ENCODE measurements around the gene MCU. TPM values are rescaled to one million over a fixed set of nuclear protein-coding genes. Genes with fewer than 3 reads are reported as not detected.

The MCU gene
- total RNA-seq, 1 donor = 42.7 TPM

DNA sequence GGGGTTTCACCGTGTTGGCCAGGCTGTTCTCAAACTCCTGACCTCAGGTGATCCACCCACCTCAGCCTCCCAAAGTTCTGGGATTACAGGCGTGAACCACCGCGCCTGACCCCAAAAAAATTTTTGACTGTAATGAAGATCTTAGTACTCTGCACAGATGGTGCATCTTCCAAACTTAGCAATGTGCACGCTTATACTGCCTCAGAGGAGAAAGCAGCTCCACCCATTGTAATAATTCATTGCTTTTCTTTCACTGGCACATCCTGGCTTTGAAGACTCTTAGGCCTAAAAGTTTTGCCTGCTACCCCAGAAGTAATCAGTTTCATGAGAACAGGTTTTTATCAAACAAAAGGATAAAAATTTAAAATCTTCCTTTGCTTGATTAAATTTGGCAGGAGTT, 149.5 kb downstream of the MCU start:
- H3K4me2 ChIP-seq (ENCODE audit: insufficient read depth, low read length) = no peak overlapping the region
- H3K36me3 ChIP-seq (ENCODE audit: insufficient read depth, low read length) = no peaks in the 10 kb centered on the region
- H4K20me1 ChIP-seq (ENCODE audit: insufficient read depth, low read length) = no peaks in the 10 kb centered on the region
- peak; percentile 19 for DNase-seq (ENCODE audit: insufficient read length, low spot score, missing footprints)
- no peaks in the 10 kb centered on the region for H3K9me3 ChIP-seq (ENCODE audit: low read depth, low read length)
- H3K27ac ChIP-seq (ENCODE audit: low read depth, low read length) = no peak overlapping the region
- TF ChIP-seq, protein P1, sequence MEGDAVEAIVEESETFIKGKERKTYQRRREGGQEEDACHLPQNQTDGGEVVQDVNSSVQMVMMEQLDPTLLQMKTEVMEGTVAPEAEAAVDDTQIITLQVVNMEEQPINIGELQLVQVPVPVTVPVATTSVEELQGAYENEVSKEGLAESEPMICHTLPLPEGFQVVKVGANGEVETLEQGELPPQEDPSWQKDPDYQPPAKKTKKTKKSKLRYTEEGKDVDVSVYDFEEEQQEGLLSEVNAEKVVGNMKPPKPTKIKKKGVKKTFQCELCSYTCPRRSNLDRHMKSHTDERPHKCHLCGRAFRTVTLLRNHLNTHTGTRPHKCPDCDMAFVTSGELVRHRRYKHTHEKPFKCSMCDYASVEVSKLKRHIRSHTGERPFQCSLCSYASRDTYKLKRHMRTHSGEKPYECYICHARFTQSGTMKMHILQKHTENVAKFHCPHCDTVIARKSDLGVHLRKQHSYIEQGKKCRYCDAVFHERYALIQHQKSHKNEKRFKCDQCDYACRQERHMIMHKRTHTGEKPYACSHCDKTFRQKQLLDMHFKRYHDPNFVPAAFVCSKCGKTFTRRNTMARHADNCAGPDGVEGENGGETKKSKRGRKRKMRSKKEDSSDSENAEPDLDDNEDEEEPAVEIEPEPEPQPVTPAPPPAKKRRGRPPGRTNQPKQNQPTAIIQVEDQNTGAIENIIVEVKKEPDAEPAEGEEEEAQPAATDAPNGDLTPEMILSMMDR (IDR thresholded peaks at IDR 0.05; ENCODE audit: extremely low read depth, low read depth, low read length) = no peak
- H3K4me1 ChIP-seq (ENCODE audit: insufficient read depth, low read length) = peaks cover 3% of the 10 kb centered on the region
- no peak overlapping the region for H2AFZ ChIP-seq (ENCODE audit: low read length)
- H3K27me3 ChIP-seq (ENCODE audit: insufficient read depth, low read length) = no peaks in the 10 kb centered on the region
- H3K79me2 ChIP-seq (ENCODE audit: insufficient read depth, low read length) = no peaks in the 10 kb centered on the region
- H3K4me3 ChIP-seq (ENCODE audit: insufficient read depth, low read length) = no peak overlapping the region

DNA sequence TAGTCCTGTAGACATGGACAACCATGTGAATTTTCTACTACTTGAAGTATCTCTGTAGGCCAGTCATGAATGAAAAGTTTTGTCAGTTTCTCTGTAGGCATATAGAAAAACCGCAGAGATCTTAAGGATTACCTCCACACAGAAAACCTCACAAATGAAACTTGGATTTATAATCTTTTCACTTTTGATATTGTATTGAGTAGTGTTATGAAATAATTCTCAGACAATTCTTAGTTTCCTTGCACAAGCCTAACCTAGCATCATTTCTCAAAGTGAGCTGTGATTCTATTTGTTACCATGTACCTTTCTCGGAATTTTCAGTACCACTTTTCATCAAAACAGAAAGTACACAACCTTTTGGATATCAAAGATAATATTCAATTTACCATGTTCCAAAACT, 150.2 kb downstream of the MCU start:
- H2AFZ ChIP-seq (ENCODE audit: low read length) = no peak overlapping the region
- H4K20me1 ChIP-seq (ENCODE audit: insufficient read depth, low read length) = no peaks in the 10 kb centered on the region
- no peaks in the 10 kb centered on the region for H3K27me3 ChIP-seq (ENCODE audit: insufficient read depth, low read length)
- H3K4me3 ChIP-seq (ENCODE audit: insufficient read depth, low read length) = no peak overlapping the region
- H3K36me3 ChIP-seq (ENCODE audit: insufficient read depth, low read length) = no peaks in the 10 kb centered on the region
- H3K4me2 ChIP-seq (ENCODE audit: insufficient read depth, low read length) = no peak overlapping the region
- H3K9me3 ChIP-seq (ENCODE audit: low read depth, low read length) = no peaks in the 10 kb centered on the region
- H3K27ac ChIP-seq (ENCODE audit: low read depth, low read length) = no peak overlapping the region
- H3K4me1 ChIP-seq (ENCODE audit: insufficient read depth, low read length) = peaks cover 6% of the 10 kb centered on the region
- TF ChIP-seq, protein P1 (IDR thresholded peaks at IDR 0.05; ENCODE audit: extremely low read depth, low read depth, low read length) = no peak
- no peaks in the 10 kb centered on the region for H3K79me2 ChIP-seq (ENCODE audit: insufficient read depth, low read length)
- DNase-seq (ENCODE audit: insufficient read length, low spot score, missing footprints) = no peak

DNA sequence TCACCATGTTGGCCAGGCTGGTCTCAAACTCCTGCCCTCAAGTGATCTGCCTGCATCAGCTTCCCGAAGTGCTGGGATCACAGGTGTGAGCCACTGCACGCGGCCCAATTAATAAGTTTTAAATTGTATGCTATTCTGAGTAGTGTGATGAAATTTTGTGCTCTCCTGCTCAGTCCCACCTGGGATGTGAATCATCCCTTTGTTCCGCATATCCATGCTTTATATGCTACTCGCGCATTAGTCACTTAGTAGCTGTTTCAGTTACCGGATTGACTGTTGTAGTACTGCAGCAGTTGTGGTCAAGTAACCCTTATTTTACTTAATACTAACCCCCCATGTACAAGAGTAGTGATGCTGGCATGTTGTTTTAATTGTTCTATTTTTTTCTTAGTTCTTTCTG, 154.3 kb downstream of the MCU start:
- no peaks in the 10 kb centered on the region for H3K9me3 ChIP-seq (ENCODE audit: low read depth, low read length)
- H3K79me2 ChIP-seq (ENCODE audit: insufficient read depth, low read length) = no peaks in the 10 kb centered on the region
- H3K27ac ChIP-seq (ENCODE audit: low read depth, low read length) = no peak overlapping the region
- no peaks in the 10 kb centered on the region for H3K36me3 ChIP-seq (ENCODE audit: insufficient read depth, low read length)
- TF ChIP-seq, protein P1 (IDR thresholded peaks at IDR 0.05; ENCODE audit: extremely low read depth, low read depth, low read length) = no peak
- no peak overlapping the region for H2AFZ ChIP-seq (ENCODE audit: low read length)
- H3K4me3 ChIP-seq (ENCODE audit: insufficient read depth, low read length) = no peak overlapping the region
- peaks cover 4% of the 10 kb centered on the region for H4K20me1 ChIP-seq (ENCODE audit: insufficient read depth, low read length)
- H3K4me1 ChIP-seq (ENCODE audit: insufficient read depth, low read length) = peaks cover 6% of the 10 kb centered on the region
- H3K27me3 ChIP-seq (ENCODE audit: insufficient read depth, low read length) = no peaks in the 10 kb centered on the region
- peak overlapping the region; percentile 12 for H3K4me2 ChIP-seq (ENCODE audit: insufficient read depth, low read length)
- peak; percentile 58 for DNase-seq (ENCODE audit: insufficient read length, low spot score, missing footprints)

DNA sequence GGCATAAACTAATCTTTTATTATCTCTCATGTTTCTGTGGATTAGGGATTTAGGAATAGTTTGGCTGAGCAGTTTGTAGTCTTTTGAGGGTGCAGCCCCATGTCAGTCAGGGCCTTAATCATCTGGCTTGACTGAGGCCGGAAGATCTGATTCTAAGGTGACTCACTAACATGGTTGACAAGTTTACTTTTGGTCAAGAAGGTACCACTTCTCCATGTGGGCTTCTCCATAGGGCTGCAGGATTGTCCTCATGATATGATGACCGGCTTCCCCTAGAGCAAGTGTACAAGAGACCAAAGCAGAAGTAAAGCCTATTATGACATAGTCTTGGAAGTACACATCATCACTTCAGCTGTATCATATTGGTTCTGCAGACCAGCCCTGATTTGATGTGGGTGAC, 155.7 kb downstream of the MCU start:
- peaks cover 5% of the 10 kb centered on the region for H4K20me1 ChIP-seq (ENCODE audit: insufficient read depth, low read length)
- DNase-seq (ENCODE audit: insufficient read length, low spot score, missing footprints) = peak; percentile 60
- H3K4me2 ChIP-seq (ENCODE audit: insufficient read depth, low read length) = no peak overlapping the region

More for the DNA sequence above, 155.7 kb downstream of the MCU start:
- no peaks in the 10 kb centered on the region for H3K27me3 ChIP-seq (ENCODE audit: insufficient read depth, low read length)
- no peak overlapping the region for H2AFZ ChIP-seq (ENCODE audit: low read length)
- H3K4me1 ChIP-seq (ENCODE audit: insufficient read depth, low read length) = peaks cover 6% of the 10 kb centered on the region
- H3K9me3 ChIP-seq (ENCODE audit: low read depth, low read length) = no peaks in the 10 kb centered on the region
- H3K27ac ChIP-seq (ENCODE audit: low read depth, low read length) = no peak overlapping the region
- TF ChIP-seq, protein P1 (IDR thresholded peaks at IDR 0.05; ENCODE audit: extremely low read depth, low read depth, low read length) = no peak
- no peaks in the 10 kb centered on the region for H3K36me3 ChIP-seq (ENCODE audit: insufficient read depth, low read length)
- no peak overlapping the region for H3K4me3 ChIP-seq (ENCODE audit: insufficient read depth, low read length)
- H3K79me2 ChIP-seq (ENCODE audit: insufficient read depth, low read length) = no peaks in the 10 kb centered on the region

Measured in osteoblast (primary cell).